GM19324 (cell line): ENCODE data around the gene KCNH2.

Experiments used
- ATAC-seq: cut with Tn5 transposase; IDR thresholded peaks from one replicate; pipeline ENCODE4 v1.9.1; 2021; ENCODE audit warnings: mild to moderate bottlenecking, moderate library complexity; ENCODE audit not compliant: unreplicated experiment, low FRiP score

Gene KCNH2

DNA sequence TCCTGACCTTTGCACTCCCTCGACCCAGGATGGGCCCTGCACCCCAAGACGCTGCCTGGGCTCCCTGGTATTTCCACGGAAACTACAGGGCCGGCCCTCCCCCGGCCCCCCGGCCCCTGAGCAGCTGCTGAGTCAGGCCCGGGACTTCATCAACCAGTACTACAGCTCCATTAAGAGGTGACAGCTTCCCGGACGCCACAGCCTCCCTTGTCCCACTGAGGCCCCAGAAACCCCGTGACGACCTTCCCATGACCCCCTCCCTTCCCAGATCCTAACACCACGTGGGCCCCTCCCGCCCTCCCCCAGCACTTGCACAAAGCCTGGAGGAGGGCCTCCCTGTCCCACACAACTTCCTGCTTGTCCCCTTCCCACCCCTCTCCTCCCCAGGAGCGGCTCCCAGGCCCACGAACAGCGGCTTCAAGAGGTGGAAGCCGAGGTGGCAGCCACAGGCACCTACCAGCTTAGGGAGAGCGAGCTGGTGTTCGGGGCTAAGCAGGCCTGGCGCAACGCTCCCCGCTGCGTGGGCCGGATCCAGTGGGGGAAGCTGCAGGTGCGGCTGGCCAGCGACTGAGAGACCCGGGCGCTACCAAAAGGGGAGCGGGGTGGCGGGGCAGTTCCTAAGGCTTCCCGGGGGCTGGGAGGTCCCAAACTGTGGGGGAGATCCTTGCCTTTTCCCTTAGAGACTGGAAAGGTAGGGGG lies 18.4 kb upstream of the KCNH2 start:
- ATAC-seq: no peak

DNA sequence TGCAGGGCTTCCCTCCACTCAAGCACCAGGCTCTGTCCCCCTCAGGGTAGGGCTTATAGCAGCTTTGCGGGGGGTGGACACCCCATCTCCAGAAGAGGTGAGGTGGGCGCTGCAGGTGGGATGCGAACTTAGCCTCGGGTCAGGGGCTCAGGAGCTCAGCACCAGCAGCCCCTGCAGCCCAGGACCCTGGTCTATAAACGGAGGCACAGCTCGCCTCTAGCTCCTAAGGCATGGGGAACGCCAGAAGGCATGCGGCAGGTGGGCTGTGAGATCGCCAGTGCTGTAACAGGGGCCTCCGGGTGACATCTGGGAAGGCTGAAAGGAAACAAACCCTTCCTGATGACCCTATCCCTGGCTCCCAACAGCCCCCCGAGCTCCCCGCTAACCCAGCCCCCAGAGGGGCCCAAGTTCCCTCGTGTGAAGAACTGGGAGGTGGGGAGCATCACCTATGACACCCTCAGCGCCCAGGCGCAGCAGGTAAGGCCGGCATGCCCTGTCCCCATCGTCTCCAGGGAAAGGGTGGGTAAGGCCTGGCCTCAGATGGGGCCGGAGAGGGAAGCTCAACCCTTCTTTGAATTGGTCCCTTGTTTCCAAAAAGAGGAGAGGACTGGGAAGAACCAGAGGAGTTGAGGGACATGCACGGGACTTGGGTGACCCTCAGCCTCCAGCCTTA lies 16.9 kb upstream of the KCNH2 start:
- ATAC-seq: no peak

DNA sequence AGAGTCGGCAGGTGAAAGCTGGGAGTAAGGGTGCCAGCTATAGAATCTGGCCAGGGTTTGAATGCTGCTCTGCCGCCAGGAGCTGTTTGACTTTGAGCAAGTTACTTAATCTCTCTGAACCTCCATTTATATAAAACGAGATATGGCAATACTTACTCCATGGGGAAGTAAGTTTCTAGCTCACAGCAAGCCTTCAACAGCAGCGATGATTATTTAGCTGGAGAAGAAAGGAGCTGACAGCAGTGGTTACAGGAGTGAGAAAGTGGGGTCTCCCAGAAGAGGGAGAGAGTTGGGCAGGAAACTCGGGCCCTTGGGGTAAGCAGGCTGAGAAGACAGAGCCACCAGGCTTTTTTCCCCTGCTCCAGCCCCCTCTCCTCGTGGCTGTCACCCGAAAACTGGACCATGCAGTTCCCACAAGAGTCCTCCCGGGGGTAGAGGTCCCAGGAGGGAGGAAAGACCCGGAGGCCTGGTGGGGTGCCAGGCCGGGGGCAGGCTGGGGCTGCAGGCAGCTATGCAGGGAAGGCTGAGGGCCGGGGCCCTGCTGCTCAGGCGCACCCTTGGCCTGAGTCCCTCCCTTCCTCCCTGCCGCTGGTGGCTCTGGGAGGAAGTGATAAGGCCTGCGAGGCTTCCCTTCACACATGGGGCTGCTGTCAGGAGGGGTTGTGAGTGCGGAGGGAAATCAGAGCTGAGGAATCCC lies 16.2 kb upstream of the KCNH2 start:
- ATAC-seq: no peak

- ATAC-seq: no peak
Observed at GRCh38 chr7:150993511-150993910, 15.4 kb upstream of the KCNH2 start.

GRCh38 chr7:150992833-150993302 lies 14.7 kb upstream of the KCNH2 start:
- ATAC-seq: no peak

GRCh38 chr7:150992051-150992640 lies 14.0 kb upstream of the KCNH2 start:
- no peak for ATAC-seq

DNA sequence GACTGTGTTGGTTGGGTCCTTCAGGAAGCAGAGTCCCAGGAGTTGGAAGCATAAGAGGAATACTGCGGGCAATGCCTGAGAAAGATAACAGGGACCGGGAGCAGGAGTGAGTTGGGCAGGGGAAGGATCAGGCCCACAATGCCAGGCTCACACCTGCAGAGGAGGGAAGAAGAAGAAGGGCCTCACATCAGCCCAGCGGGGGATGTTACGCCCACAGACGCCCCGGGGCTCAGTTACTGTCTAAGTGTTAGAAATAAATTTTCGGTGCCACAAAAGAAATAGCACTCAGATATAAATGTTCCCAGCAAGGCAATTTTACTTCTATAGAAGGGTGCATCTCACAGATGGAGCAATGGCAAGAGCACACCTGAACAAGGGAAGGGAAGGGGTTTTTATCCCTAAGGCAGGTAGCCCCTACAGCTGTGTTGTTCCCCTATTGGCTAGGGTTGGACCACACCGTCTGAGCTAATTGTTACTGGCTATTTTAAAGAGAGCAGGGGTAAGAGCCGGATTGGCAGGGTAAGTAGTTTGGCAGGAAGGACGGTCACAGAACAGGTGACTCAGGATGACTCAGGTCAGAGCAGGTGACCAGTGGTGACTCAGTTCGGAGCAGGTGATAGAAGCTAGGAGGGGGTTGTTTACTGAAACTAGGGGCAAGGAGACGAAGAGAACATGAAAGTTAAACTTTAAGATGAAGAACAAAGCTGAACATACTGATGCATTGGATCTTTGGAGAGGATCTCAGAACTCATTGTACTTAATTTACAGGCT lies 12.5 kb upstream of the KCNH2 start, which contains the start of gene NOS3:
TSS of gene NOS3 (plus strand) at position 602 of the 771 bp plus-strand sequence. CDS start 2,787 bp downstream, outside the sequence.
- no peak for ATAC-seq

GRCh38 chr7:150989456-150989855 lies 11.3 kb upstream of the KCNH2 start:
- no peak for ATAC-seq

DNA sequence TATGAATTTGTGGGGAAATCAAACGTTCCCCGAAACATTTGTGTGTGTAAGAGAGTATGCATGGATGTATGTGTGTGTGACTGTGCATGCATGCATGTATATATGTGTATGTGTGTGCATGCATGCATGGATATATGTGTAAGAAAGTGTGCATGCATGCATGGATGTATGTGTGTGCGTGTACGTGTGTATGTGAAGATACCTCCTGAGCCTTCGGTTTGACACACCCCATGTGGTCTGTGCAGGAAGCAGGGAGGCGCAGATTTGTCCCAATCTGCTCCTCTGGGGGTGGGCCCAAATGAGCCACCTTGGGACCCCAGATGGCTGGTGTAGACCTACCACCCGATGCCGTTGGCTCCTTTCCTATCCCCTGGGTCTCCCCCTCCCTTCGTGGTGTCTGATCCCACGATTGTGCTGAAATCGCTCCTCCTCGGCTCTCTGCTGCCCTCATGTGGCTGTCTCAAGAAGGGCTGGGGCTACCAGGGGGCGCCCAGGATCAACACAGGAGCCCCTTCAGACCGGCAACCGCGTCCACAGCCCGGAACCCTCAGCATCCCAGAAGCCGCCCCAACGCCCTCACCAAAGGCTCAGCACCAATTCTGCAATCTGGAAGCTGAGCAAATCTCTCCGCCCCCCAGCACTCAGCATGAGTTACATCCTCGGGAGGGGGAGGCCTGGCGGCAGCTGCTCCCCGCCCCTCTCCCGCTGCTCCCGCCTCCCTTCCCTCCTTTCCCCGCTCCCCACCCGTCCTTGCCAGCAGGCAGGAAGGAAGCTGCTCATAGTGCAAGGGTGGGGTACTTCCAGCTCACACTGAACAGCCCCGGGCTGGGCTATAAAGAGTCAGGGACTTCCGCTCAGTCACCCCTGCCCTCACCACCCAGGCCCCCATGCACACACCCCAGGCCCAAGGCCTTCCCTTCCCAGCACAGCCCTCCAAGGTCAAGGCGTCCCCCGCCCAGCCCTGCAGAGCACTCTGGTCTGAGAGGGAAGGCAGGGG lies 10.4 kb upstream of the KCNH2 start:
- ATAC-seq: no peak

GRCh38 chr7:150986556-150986955 lies 8.4 kb upstream of the KCNH2 start:
- no peak for ATAC-seq

- no peak for ATAC-seq
Observed at GRCh38 chr7:150986099-150986512, 8.0 kb upstream of the KCNH2 start.

- no peak for ATAC-seq
Observed at GRCh38 chr7:150983893-150984368, 5.8 kb upstream of the KCNH2 start.

GRCh38 chr7:150982351-150982750 lies 4.2 kb upstream of the KCNH2 start:
- ATAC-seq: no peak

GRCh38 chr7:150981644-150982043 lies 3.5 kb upstream of the KCNH2 start:
- no peak for ATAC-seq

- ATAC-seq: no peak
Observed at GRCh38 chr7:150980663-150981062, 2.5 kb upstream of the KCNH2 start.

DNA sequence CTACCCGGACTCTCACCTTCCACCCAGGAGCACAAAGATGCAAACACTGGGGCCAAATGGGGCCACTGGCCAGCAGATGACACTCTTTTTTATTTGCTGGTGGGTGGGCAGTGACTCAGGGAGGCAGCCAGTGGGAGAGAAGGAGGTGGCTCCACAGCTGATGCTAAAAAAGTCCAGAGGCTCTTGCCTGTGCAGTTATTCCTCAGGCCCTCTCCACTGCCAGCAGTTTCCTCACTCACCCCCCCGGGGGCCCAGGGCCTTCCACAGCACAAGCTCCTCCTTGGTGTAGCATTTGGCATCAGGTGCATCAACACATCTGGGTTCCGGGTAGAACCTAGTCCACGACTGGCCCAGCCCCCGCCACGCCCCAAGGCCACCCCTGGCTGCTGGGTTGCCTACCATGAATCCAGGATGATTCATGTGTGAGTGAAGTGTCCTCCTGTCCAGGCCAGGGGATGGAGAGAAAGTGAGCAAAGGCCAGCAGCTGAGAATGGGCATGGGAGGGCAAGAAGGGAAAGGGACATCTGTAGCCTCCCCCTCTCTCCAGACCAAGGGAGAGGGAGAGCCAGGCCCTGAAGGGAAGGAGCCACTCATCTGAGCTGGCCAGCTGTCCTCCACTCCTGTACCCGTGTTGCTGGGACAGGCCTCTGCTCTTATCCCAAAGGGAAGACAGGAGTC lies 1.7 kb upstream of the KCNH2 start:
- ATAC-seq: no peak

- no peak for ATAC-seq
Observed at GRCh38 chr7:150977382-150978125, 567 bp downstream of the KCNH2 start.
